ENCODE results near the gene AMPD3.

Gene AMPD3

GRCh38 chr11:10542776-10543175 lies 87.7 kb downstream of the AMPD3 start:
- no peak for DNase-seq

DNA sequence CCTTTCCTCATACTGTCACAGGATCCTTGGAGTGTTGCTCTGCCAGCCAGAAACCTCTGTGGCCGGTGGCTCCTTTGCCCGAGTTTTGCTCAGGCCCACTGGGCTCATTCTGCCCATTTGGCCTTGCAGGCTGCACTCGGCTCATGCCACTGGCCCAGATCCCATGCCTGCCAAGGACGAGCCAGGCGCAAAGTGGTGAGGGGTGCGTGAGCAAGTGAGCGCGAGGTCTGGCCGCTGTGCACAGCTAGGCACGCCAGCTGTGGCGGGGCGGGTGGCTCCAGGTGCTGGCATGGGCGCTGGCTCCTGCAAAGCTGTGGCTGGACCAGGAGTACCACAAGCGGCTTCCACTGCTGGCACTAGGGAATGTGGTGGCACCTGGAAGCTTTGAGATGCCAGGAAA lies 88.7 kb downstream of the AMPD3 start:
- no peak for DNase-seq

GRCh38 chr11:10544491-10545465 lies 89.7 kb downstream of the AMPD3 start:
- DNase-seq, result no peak

DNA sequence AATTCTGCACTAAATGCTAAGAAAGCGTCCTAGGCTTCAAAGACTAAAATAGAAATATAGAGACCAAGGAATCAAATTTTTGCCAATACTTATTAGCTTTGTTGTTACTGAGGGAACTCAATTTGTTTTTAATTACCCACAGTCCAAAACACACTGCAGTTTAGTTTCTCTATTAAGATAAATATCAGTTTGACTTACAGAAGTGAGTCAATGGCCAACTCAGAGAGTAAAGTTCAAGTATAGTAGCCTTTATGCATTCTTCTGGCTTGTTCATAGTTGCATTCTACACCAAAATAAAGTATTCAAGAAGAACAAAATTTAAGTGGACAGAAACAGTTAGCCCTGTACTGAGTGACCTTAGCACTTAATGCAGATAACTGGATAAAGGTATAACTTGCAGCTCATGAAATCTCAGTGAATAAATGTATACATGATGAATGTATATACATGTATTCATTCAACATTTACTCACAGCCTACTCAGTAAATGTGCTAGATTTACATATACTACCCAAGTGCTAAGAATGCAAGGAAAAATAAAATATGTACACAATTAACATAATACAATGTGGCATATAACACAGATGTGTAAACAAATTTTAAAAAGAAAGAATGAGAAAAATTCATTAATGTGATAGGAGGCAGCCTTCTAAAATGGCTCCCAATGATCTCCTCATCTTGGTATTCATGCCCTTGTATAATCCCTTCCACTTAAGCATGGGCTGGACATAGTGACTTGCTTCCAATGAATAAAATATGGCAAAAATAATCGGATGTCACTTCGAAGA lies 95.6 kb downstream of the AMPD3 start:
- peak; percentile 73 for DNase-seq

DNA sequence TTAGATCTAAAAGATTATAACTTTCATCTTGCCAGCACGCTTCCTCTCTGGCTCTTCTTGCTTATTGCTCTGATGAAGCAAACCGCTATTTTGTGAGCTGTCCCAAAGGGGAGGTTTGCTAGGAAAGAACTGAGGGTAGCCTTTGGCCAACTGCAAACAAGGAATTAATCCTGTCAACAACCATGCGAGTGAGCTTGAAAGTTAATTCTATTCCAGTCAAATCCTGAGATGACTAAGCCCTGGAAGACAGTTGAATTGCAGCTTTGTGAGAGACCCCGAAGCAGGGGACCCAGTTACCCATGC lies 96.2 kb downstream of the AMPD3 start:
- DNase-seq, result no peak

GRCh38 chr11:10551845-10552352 lies 96.8 kb downstream of the AMPD3 start:
- no peak for DNase-seq

- no peak for DNase-seq
Measured at GRCh38 chr11:10556590-10556989, 101.5 kb downstream of the AMPD3 start.
